Duodenal mucosa (tissue), 2 donors: ENCODE data around the gene MIPOL1.
"Not testable (repeated sequence)": the region's sequence is repeated elsewhere in the genome, so short reads cannot be mapped to it uniquely, and the experiment has no call there.

Experiments
- H3K27ac ChIP-seq: one replicate; pipeline ENCODE4 v1.7.0; 2013; ENCODE audit warnings: low read depth, low read length
- H3K27me3 ChIP-seq, 2 donors: one replicate each; pipeline ENCODE4 v1.7.0; 2013; ENCODE audit warnings: low read length in 2 of 2, control low read depth in 1 of 2; ENCODE audit not compliant: insufficient read depth in 2 of 2, control insufficient read depth in 1 of 2
- H3K36me3 ChIP-seq, 2 donors: one replicate each; pipeline ENCODE4 v1.7.0; 2013; ENCODE audit warnings: low read length in 2 of 2, control low read depth in 1 of 2; ENCODE audit not compliant: insufficient read depth in 2 of 2, control insufficient read depth in 1 of 2
- H3K4me1 ChIP-seq, 2 donors: one replicate each; pipeline ENCODE4 v1.7.0; 2013; ENCODE audit warnings: low read length in 2 of 2, control low read depth in 1 of 2; ENCODE audit not compliant: insufficient read depth in 2 of 2, control insufficient read depth in 1 of 2
- H3K4me3 ChIP-seq, 2 donors: one replicate each; pipeline ENCODE4 v1.7.0; 2013; ENCODE audit warnings: low read length in 2 of 2, low read depth in 1 of 2
- H3K9ac ChIP-seq, 2 donors: one replicate each; pipeline ENCODE4 v1.7.0; 2013; ENCODE audit warnings: low read length in 2 of 2, low read depth in 1 of 2
- H3K9me3 ChIP-seq, 2 donors: one replicate each; pipeline ENCODE4 v1.7.0; 2013; ENCODE audit warnings: low read length in 2 of 2, control low read depth in 1 of 2; ENCODE audit not compliant: control insufficient read depth in 1 of 2

MIPOL1 gene

GRCh38 chr14:37325332-37325731 is 127.6 kb downstream of the MIPOL1 start:
- Histone ChIP-seq H3K36me3 (no peaks in the 10 kb centered on the region), H3K27ac (no peak overlapping the region), H3K27me3 (no peaks in the 10 kb centered on the region), H3K9ac (no peak overlapping the region), H3K4me1 (peaks cover 8 to 9% of the 10 kb centered on the region in 2 donors), H3K9me3 (no peaks in the 10 kb centered on the region), H3K4me3 (no peak overlapping the region)

- Histone ChIP-seq H3K9ac (no peak overlapping the region), H3K9me3 (peaks cover 0 to 4% of the 10 kb centered on the region in 2 donors), H3K36me3 (no peaks in the 10 kb centered on the region), H3K27me3 (no peaks in the 10 kb centered on the region), H3K27ac (no peak overlapping the region), H3K4me1 (peaks cover 8 to 9% of the 10 kb centered on the region in 2 donors), H3K4me3 (no peak overlapping the region)
Observed at GRCh38 chr14:37326434-37326833, 128.7 kb downstream of the MIPOL1 start.

DNA sequence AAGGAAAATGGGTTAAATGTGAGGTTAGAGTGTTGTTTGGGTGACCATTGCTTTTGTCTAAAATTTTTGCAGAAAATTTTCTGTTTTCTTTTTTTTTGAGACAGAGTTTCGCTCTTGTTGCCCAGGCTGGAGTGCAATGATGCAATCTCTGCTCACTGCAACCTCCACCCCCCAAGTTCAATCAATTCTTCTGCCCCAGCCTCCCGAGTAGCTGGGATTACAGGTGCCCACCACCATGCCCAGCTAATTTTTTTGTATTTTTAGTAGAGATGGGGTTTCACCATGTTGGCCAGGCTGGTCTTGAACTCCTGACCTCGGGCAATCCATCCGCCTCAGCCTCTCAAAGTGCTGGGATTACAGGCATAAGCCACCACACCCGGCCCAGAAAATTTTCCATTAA is 130.2 kb downstream of the MIPOL1 start:
- not testable (repeated sequence) for H3K9me3 ChIP-seq, H3K4me1 ChIP-seq, H3K27ac ChIP-seq, H3K4me3 ChIP-seq, H3K36me3 ChIP-seq, H3K9ac ChIP-seq, H3K27me3 ChIP-seq

DNA sequence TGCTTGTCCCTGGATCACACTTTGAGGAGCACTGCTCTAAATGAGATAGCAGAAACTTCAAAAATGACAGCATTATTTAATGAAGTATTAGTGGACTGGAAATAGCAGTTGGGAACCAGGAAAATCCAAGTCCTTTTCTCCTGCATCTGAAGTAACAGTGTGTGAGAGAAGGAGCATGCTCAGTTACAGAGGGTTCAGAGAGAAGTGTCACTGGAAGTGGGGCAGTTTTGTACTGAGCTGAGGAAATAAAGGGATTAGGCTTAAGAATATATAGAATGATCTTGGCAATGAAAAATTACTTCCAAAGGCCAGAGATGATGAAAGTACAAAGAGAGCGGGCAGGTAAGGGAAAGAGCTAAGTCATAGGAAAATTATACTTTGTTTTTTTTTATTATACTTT is 130.9 kb downstream of the MIPOL1 start:
- no peak overlapping the region for H3K27ac ChIP-seq
- no peaks in the 10 kb centered on the region for H3K27me3 ChIP-seq
- H3K9ac ChIP-seq, result no peak overlapping the region
- H3K4me1 ChIP-seq, result peaks cover 8 to 9% of the 10 kb centered on the region in 2 donors
- H3K4me3 ChIP-seq, result no peak overlapping the region
- H3K9me3 ChIP-seq, result peaks cover 0 to 4% of the 10 kb centered on the region in 2 donors
- no peaks in the 10 kb centered on the region for H3K36me3 ChIP-seq

DNA sequence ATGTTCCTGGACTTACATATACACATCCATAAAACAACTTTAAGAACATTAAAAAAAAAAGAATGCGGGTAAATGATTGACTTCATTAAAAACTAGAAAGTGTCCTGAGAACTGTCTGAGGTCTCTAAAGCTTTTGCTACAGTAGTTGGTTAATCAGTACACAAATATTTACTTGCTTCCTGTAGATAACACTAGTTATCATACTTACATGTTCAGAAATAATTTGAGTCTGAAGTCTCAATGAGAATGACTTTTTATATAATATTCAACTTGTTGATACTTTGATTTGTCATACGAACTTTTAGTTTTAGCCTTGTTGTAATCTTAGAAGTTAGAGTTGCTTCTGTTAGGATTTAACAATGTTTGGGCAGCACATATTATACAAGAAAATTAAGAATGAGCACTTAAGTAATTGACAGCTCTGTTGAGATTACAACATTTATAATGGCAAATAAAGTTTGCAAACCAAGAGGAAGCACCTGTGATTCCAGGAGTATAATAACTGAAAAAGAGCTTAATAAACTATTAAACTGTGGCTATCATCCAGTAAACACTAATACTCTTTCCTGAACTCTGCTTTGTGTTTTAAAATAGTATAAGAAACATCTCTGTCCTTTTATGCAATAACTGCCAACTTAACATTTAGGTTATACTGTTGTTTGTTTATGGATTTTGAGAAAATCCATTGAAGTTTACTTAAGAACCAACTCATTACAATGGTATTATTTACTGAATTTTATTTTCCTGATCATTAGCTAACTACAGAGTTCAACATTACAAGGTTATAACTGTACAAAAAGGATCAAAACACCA is 131.7 kb downstream of the MIPOL1 start:
- peaks cover 0 to 4% of the 10 kb centered on the region in 2 donors for H3K9me3 ChIP-seq
- H3K27me3 ChIP-seq, result no peaks in the 10 kb centered on the region
- H3K9ac ChIP-seq, result no peak overlapping the region
- peak overlapping the region in 1 of 2 donors; percentile 36 for H3K4me3 ChIP-seq
- no peaks in the 10 kb centered on the region for H3K36me3 ChIP-seq
- no peak overlapping the region for H3K27ac ChIP-seq
- H3K4me1 ChIP-seq, result peaks cover 8 to 9% of the 10 kb centered on the region in 2 donors

DNA sequence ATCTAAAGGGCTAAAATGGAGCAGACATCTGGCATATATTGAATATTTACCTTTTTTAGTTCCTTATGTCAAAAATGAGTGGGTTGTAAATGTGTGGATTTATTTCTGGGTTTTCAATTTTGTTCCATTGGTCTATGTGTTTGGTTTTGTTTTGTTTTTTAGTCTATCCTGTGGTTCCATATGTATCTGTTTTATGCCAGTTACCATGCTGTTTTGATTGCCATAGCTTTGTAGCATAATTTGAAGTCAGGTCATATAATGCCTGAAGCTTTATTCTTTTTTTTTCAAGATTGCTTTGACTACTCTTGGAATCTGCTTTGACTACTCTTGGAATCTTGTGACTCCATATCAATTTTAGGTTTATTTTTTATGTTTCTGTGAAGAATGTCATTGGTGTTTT is 133.2 kb downstream of the MIPOL1 start:
- peaks cover 8 to 9% of the 10 kb centered on the region in 2 donors for H3K4me1 ChIP-seq
- no peaks in the 10 kb centered on the region for H3K27me3 ChIP-seq
- peaks cover 0 to 4% of the 10 kb centered on the region in 2 donors for H3K9me3 ChIP-seq
- H3K9ac ChIP-seq, result no peak overlapping the region
- no peaks in the 10 kb centered on the region for H3K36me3 ChIP-seq
- no peak overlapping the region for H3K27ac ChIP-seq
- H3K4me3 ChIP-seq, result no peak overlapping the region

DNA sequence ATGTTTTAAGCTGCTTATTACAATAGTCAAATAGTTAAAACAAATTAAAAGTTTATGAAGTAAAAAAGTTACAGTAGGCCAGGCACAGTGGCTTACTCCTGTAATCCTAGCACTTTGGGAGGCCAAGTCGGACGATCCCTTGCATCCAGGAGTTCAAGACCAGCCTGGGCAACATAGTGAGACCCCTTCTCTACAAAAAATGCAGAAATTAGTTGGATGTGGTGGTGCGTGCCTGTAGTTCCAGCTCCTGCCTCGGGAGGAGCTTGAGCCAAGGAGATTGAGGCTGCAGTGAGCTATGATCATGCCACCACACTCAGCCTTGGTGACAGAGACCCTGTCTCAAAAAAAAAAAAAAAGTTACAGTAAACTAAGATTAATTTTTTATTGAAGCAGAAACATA is 142.6 kb downstream of the MIPOL1 start:
- H3K36me3 ChIP-seq, result no peaks in the 10 kb centered on the region
- no peaks in the 10 kb centered on the region for H3K4me1 ChIP-seq
- H3K9me3 ChIP-seq, result no peaks in the 10 kb centered on the region
- no peaks in the 10 kb centered on the region for H3K27me3 ChIP-seq
- no peak overlapping the region for H3K9ac ChIP-seq
- no peak overlapping the region for H3K4me3 ChIP-seq
- no peak overlapping the region for H3K27ac ChIP-seq

DNA sequence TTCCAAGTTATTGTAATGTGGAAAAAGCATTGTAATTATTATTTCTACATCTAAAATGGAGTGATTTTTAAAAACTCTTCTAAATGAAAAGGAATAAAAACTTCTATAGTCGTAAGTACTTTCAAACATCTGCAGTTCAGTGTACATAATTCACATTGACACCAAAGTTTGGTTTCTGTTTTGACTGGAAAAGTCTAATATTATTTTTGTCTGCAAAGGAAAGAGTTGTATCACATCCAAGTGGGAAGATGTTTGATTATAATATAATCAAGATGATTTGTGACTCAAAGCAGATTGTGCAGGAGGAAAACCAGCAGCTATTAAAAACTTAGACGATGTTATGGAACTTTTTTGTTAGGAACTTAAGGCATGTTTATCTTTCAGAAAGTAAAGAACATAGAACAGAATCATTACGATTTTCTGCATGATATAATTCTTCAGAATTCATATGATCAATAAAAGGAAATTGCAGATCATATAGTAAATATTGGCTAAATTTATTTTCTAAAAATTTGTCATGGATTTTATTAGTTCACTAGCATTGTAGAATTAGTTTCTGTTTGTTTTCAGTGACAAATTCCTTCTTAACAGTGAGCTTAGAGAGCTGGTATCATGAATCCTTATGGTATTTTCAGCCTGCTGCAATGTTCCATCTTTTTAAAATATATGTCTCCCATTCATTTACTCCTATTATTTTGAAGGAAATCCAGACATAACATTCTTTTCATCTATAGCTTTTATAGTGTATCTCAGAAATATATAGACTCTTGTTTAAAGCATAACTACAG is 145.8 kb downstream of the MIPOL1 start:
- no peak overlapping the region for H3K4me3 ChIP-seq
- no peaks in the 10 kb centered on the region for H3K9me3 ChIP-seq
- no peaks in the 10 kb centered on the region for H3K27me3 ChIP-seq
- H3K27ac ChIP-seq, result no peak overlapping the region
- H3K36me3 ChIP-seq, result no peaks in the 10 kb centered on the region
- H3K9ac ChIP-seq, result no peak overlapping the region
- no peaks in the 10 kb centered on the region for H3K4me1 ChIP-seq

GRCh38 chr14:37363661-37364060 is 165.9 kb downstream of the MIPOL1 start:
- no peaks in the 10 kb centered on the region for H3K4me1 ChIP-seq
- H3K27me3 ChIP-seq, result no peaks in the 10 kb centered on the region
- H3K9ac ChIP-seq, result no peak overlapping the region
- no peak overlapping the region for H3K27ac ChIP-seq
- peaks cover 0 to 10% of the 10 kb centered on the region in 2 donors for H3K9me3 ChIP-seq
- no peak overlapping the region for H3K4me3 ChIP-seq
- H3K36me3 ChIP-seq, result no peaks in the 10 kb centered on the region

- no peak overlapping the region for H3K27ac ChIP-seq
- H3K4me3 ChIP-seq, result no peak overlapping the region
- H3K9ac ChIP-seq, result no peak overlapping the region
- H3K4me1 ChIP-seq, result no peaks in the 10 kb centered on the region
- H3K9me3 ChIP-seq, result peaks cover 0 to 3% of the 10 kb centered on the region in 2 donors
- no peaks in the 10 kb centered on the region for H3K27me3 ChIP-seq
- no peaks in the 10 kb centered on the region for H3K36me3 ChIP-seq
Observed at GRCh38 chr14:37369425-37369824, 171.7 kb downstream of the MIPOL1 start.
